HepG2 (cell line): ENCODE measurements around the gene ALOX5AP. TPM values are rescaled to one million over a fixed set of nuclear protein-coding genes. Genes with fewer than 3 reads are reported as not detected.

Experiments used
- ATAC-seq: fragments of 200-7000 bp; cut with Tn5 transposase; 3 replicates; pipeline ENCODE4 v1.9.1; 2020; ENCODE audit warnings: mild to moderate bottlenecking, moderate library complexity
- BruUV-seq: library from RNA; stranded (reverse); fragments of 400-500 nt; replicated peaks from 2 replicates; lab custom pipeline; 2021; lab: Mats Ljungman, UMichigan
- CTCF ChIA-PET: fragments of 300-600 bp; formaldehyde crosslinking; extraction: SDS; loops from one replicate; lab custom pipeline; 2021; ENCODE audit warnings: low total read pairs, inconsistent platforms, low intra/inter-chr PET ratio; lab: Yijun Ruan, JAX
- POLR2A ChIA-PET: fragments of 350-600 bp; sonication (Branson Sonifier 250); formaldehyde crosslinking; loops from one replicate; lab custom pipeline; 2020; ENCODE audit warnings: antibody characterized with exemption, inconsistent platforms; lab: Yijun Ruan, JAX
- DNase-seq: peaks from one replicate; pipeline ENCODE4 v3.0.0-alpha.2; 2015; ENCODE audit warnings: low spot score
- FAIRE-seq: peaks from 3 replicates; lab custom pipeline; 2011; peaks lifted over from hg19 to GRCh38; lab: Jason Lieb, UNC
- H2AFZ ChIP-seq: one replicate; pipeline ENCODE4 v1.6.1; 2011; ENCODE audit warnings: low read length, inconsistent platforms
- H3K27ac ChIP-seq: fragments of 300-600 bp; 3 replicates; pipeline ENCODE4 v1.8.0; 2011; ENCODE audit warnings: mixed run types, mild to moderate bottlenecking, mixed read lengths, low read length, inconsistent platforms; ENCODE audit not compliant: insufficient read depth; ENCODE audit errors: extremely low read length
- H3K27me3 ChIP-seq, 2 experiments: fragments of 200-600 bp in 1 of 2; 2 replicates in 1 of 2; 3 replicates in 1 of 2; pipeline versions ENCODE4 v1.6.0 to v1.8.0; 2011; ENCODE audit warnings: low read length in 2 of 2, mild to moderate bottlenecking in 2 of 2, moderate library complexity in 2 of 2, inconsistent platforms in 1 of 2; ENCODE audit not compliant: insufficient read depth in 2 of 2, control insufficient read depth in 1 of 2
- H3K36me3 ChIP-seq, 2 experiments: fragments of 200-600 bp in 1 of 2; replicated peaks in 1 of 2; 2 replicates in 1 of 2; 3 replicates in 1 of 2; pipeline versions ENCODE4 v1.5.1 to v1.8.0; 2011; ENCODE audit warnings: low read length in 2 of 2, inconsistent platforms in 1 of 2; ENCODE audit not compliant: insufficient read depth in 2 of 2, control insufficient read depth in 1 of 2
- H3K4me1 ChIP-seq: 2 replicates; pipeline ENCODE4 v1.5.1; 2012; ENCODE audit warnings: low read length, inconsistent platforms; ENCODE audit not compliant: insufficient read depth
- H3K4me2 ChIP-seq: 2 replicates; pipeline ENCODE4 v1.6.0; 2011; ENCODE audit warnings: low read depth, low read length, inconsistent platforms
- H3K4me3 ChIP-seq, 3 experiments: fragments of 200-600 bp in 1 of 3; sonication (generic), shearing (Covaris generic) in 1 of 3; replicated peaks in 1 of 3; 2 replicates each; pipeline ENCODE4 v1.5.1; 2011 to 2016; ENCODE audit warnings: low read length in 3 of 3, inconsistent platforms in 2 of 3, low read depth in 2 of 3, mild to moderate bottlenecking in 2 of 3, control low read depth in 1 of 3, mixed read lengths in 1 of 3; ENCODE audit not compliant: insufficient read depth in 1 of 3
- H3K79me2 ChIP-seq: one replicate; pipeline ENCODE4 v1.6.1; 2011; ENCODE audit warnings: low read length, inconsistent platforms; ENCODE audit not compliant: insufficient read depth
- H3K9ac ChIP-seq: 2 replicates; pipeline ENCODE4 v1.6.0; 2011; ENCODE audit warnings: mild to moderate bottlenecking, low read depth, low read length, inconsistent platforms; ENCODE audit not compliant: insufficient read depth
- H3K9me3 ChIP-seq: 2 replicates; pipeline ENCODE4 v1.5.1; 2012; ENCODE audit warnings: mild to moderate bottlenecking, low read length
- H4K20me1 ChIP-seq: 2 replicates; pipeline ENCODE4 v1.6.0; 2011; ENCODE audit warnings: inconsistent platforms, mild to moderate bottlenecking, low read length, moderate library complexity; ENCODE audit not compliant: insufficient read depth
- CENPT ChIP-seq: sonication (generic); formaldehyde crosslinking; IDR thresholded peaks from 2 replicates; pipeline ENCODE4 v1.8.0; 2022; ENCODE audit warnings: low read depth, mild to moderate bottlenecking, moderate library complexity, missing genetic modification reagents
- CENPX ChIP-seq: sonication (generic); formaldehyde crosslinking; IDR thresholded peaks from 2 replicates; pipeline ENCODE4 v1.9.0; 2021; ENCODE audit warnings: mild to moderate bottlenecking, missing genetic modification reagents, moderate library complexity
- ETV5 ChIP-seq: IDR thresholded peaks from 2 replicates; pipeline ENCODE4 v1.6.1; 2018; ENCODE audit warnings: missing biosample characterization, missing genetic modification reagents, inconsistent platforms, borderline replicate concordance
- GATAD1 ChIP-seq: IDR thresholded peaks from 2 replicates; pipeline ENCODE4 v1.6.1; 2016; ENCODE audit warnings: missing genetic modification reagents, missing compliant biosample characterization
- RBFOX2 ChIP-seq: fragments of 200-400 bp; formaldehyde crosslinking; IDR thresholded peaks from 2 replicates; pipeline ENCODE4 v1.6.1; 2017; ENCODE audit warnings: low read depth, mild to moderate bottlenecking, low read length
- SPEN ChIP-seq: sonication (generic); formaldehyde crosslinking; IDR thresholded peaks from 2 replicates; pipeline ENCODE4 v1.5.1; 2020; ENCODE audit warnings: low read depth, mild to moderate bottlenecking, missing genetic modification reagents
- THAP11 ChIP-seq: IDR thresholded peaks from 2 replicates; pipeline ENCODE4 v1.6.1; 2016; ENCODE audit warnings: missing biosample characterization, missing genetic modification reagents
- TOPORS ChIP-seq: sonication (generic); formaldehyde crosslinking; IDR thresholded peaks from 2 replicates; pipeline ENCODE4 v1.8.0; 2023; ENCODE audit warnings: mild to moderate bottlenecking, missing genetic modification reagents
- TRIM22 ChIP-seq: fragments of 450-650 bp; IDR thresholded peaks from 2 replicates; pipeline ENCODE4 v1.6.1; 2017
- ZBTB39 ChIP-seq: sonication (generic); formaldehyde crosslinking; IDR thresholded peaks from 2 replicates; pipeline ENCODE4 v1.5.0; 2020; ENCODE audit warnings: missing genetic modification reagents
- ZMYM2 ChIP-seq: sonication (generic); formaldehyde crosslinking; IDR thresholded peaks from 2 replicates; pipeline ENCODE4 v1.8.0; 2022; ENCODE audit warnings: mild to moderate bottlenecking, missing genetic modification reagents
- ZNF180 ChIP-seq: sonication (generic); formaldehyde crosslinking; IDR thresholded peaks from 2 replicates; pipeline ENCODE4 v1.4.0; 2020; ENCODE audit warnings: low read depth, missing genetic modification reagents, borderline replicate concordance
- ZNF652 ChIP-seq: IDR thresholded peaks from 2 replicates; pipeline ENCODE4 v1.6.1; 2016; ENCODE audit warnings: low read depth, borderline replicate concordance
- ZNF83 ChIP-seq: sonication (generic); formaldehyde crosslinking; IDR thresholded peaks from 2 replicates; pipeline ENCODE4 v1.4.0; 2020; ENCODE audit warnings: missing genetic modification reagents, mild to moderate bottlenecking, borderline replicate concordance
- WGBS: methylation state at CpG from one replicate; pipeline ENCODE4 v1.1.6; 2017; ENCODE audit warnings: low lambda C conversion rate; 5-methylcytosine and 5-hydroxymethylcytosine counted together
- in situ Hi-C: cut with HindIII; loops from 2 replicates; pipeline ENCODE4 v1.10.0; 2017; ENCODE audit warnings: low pct_unique_long_range_greater_than_20kb; ENCODE audit not compliant: extremely low pct_ligation_motif_present
- intact Hi-C: fragments of 100-400 bp; cut with micrococcal nuclease; formaldehyde crosslinking; loops from one replicate; pipeline ENCODE4 v1.10.0; 2022; ENCODE audit not compliant: unreplicated experiment
- polyA plus RNA-seq, 8 experiments: library from polyadenylated mRNA; depleted of rRNA in 3 of 8; stranded (reverse) in 7 of 8; unstranded in 1 of 8; fragments of >200 nt; fragmentation: Illumina TruSeq in 4 of 8; extraction: Trizol in 4 of 8; gene quantifications; 2 replicates each; pipeline versions ENCODE4 v1.2.1 to v1.2.3, GENCODE V29; 2011 to 2016; ENCODE audit warnings: low read depth in 4 of 8, missing spikeins in 1 of 8, mixed read lengths in 1 of 8; ENCODE audit not compliant: insufficient read depth in 1 of 8
- total RNA-seq, 5 experiments: library from RNA; depleted of rRNA; stranded (reverse); fragments of >200 nt; fragmentation: Illumina TruSeq; extraction: Trizol; gene quantifications; 2 replicates each; pipeline ENCODE4 v1.2.3, GENCODE V29; 2016; ENCODE audit warnings: low read depth in 1 of 5

Gene ALOX5AP
- total and polyA plus RNA-seq, 2 of the 13 experiments (the other 11 are each of a cell fraction or from before 2014, with no cell fraction given), result 0.97 to 1.2 TPM

GRCh38 chr13:30739761-30740642, 4.7 kb downstream of the ALOX5AP start:
- no peak overlapping the region for H2AFZ ChIP-seq
- DNase-seq, result no peak
- 11% methylated on average over 14 of the region's 14 CpGs for WGBS
- H3K4me1 ChIP-seq, result peaks cover 49% of the 10 kb centered on the region
- ChIA-PET CTCF (no interaction called here), POLR2A (interaction anchor here (0.8 kb wide), 1 partner anchor 9 kb away, joined by 3 read pairs; no protein-coding TSS in a partner anchor)
- H3K27me3 ChIP-seq, result peaks cover 1 to 7% of the 10 kb centered on the region in 2 experiments; a peak in 1 of 5 replicates
- no peak for TF ChIP-seq THAP11 (CRISPR knock-in tag)
- no peak for TF ChIP-seq SPEN (CRISPR knock-in tag)
- TF ChIP-seq ZNF83 (CRISPR knock-in tag), result no peak
- no peak for TF ChIP-seq GATAD1 (CRISPR knock-in tag)
- no peak for TF ChIP-seq ZBTB39 (CRISPR knock-in tag)
- no peak for TF ChIP-seq RBFOX2
- TF ChIP-seq ZNF652 (CRISPR knock-in tag), result no peak
- TF ChIP-seq TOPORS (CRISPR knock-in tag), result no peak
- TF ChIP-seq ZNF180, result no peak
- no peak for TF ChIP-seq CENPX (CRISPR knock-in tag)
- no peak for TF ChIP-seq ETV5
- no peak for TF ChIP-seq ZMYM2 (CRISPR knock-in tag)
- TF ChIP-seq TRIM22, result no peak
- no peak for TF ChIP-seq CENPT
- TF ChIP-seq, all 625 proteins: peak for 0
- no peaks in the 10 kb centered on the region for H4K20me1 ChIP-seq
- FAIRE-seq, result no peak
- no peaks in the 10 kb centered on the region for H3K9me3 ChIP-seq
- H3K27ac ChIP-seq, result no peak overlapping the region
- in situ Hi-C loops, result loop anchor here (5.0 to 10.0 kb wide), 2 partner anchors 55 to 122 kb away; no protein-coding TSS in a partner anchor
- H3K4me2 ChIP-seq, result peak overlapping the region; percentile 28; the same call in 1 of the 2 replicates
- H3K36me3 ChIP-seq, result no peaks in the 10 kb centered on the region
- ATAC-seq, result no peak
- H3K9ac ChIP-seq, result no peak overlapping the region
- intact Hi-C loops, result no loop called here
- BruUV-seq, result no TSS peak
- no peaks in the 10 kb centered on the region for H3K79me2 ChIP-seq
- no peak overlapping the region for H3K4me3 ChIP-seq
